Measurements from ENCODE around the gene PLXNC1.

The PLXNC1 gene

GRCh38 chr12:94172031-94172430 is 23.7 kb downstream of the PLXNC1 start:
- Histone ChIP-seq H3K27ac (no peak overlapping the region), H3K4me3 (no peak overlapping the region)
- TF ChIP-seq, protein P1, sequence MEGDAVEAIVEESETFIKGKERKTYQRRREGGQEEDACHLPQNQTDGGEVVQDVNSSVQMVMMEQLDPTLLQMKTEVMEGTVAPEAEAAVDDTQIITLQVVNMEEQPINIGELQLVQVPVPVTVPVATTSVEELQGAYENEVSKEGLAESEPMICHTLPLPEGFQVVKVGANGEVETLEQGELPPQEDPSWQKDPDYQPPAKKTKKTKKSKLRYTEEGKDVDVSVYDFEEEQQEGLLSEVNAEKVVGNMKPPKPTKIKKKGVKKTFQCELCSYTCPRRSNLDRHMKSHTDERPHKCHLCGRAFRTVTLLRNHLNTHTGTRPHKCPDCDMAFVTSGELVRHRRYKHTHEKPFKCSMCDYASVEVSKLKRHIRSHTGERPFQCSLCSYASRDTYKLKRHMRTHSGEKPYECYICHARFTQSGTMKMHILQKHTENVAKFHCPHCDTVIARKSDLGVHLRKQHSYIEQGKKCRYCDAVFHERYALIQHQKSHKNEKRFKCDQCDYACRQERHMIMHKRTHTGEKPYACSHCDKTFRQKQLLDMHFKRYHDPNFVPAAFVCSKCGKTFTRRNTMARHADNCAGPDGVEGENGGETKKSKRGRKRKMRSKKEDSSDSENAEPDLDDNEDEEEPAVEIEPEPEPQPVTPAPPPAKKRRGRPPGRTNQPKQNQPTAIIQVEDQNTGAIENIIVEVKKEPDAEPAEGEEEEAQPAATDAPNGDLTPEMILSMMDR (IDR thresholded peaks at IDR 0.05), result no peak
- DNase-seq (ENCODE audit: low spot score), result no peak

GRCh38 chr12:94172973-94173372 is 24.6 kb downstream of the PLXNC1 start:
- Histone ChIP-seq H3K4me3 (no peak overlapping the region), H3K27ac (no peak overlapping the region)
- no peak for DNase-seq (ENCODE audit: low spot score)
- TF ChIP-seq, protein P1 (IDR thresholded peaks at IDR 0.05), result no peak

DNA sequence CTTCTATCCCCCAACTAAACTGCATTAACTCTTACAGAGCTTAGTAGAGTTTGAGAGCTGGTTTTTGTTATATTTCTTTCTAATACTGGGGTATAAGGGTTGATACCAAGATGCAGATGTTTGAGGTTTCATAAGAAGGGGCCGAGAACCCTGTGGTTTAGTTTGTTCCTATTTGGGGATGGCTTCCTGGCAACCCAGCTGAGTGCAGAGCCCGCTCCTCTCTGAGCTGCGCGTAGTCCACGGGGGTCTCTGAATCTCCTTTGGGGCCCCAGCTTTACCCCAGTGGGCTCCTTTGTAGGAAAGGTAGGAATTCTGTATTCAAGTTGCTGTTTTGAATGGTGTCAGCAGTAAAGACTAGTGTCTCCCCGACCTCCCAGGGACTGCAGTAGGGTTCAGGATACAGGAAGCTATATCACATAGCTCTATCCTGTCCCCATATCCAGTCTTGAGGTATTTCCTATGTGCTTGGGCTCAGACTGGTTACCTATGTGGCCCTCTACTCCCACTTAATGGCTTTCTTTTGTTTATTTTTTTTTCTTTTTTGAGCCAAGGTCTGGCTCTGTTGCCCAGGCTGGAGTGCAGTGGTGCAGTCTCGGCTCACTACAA is 25.4 kb downstream of the PLXNC1 start:
- TF ChIP-seq, protein P1 (IDR thresholded peaks at IDR 0.05), result no peak
- Histone ChIP-seq H3K4me3 (no peak overlapping the region), H3K27ac (no peak overlapping the region)
- DNase-seq (ENCODE audit: low spot score), result no peak

DNA sequence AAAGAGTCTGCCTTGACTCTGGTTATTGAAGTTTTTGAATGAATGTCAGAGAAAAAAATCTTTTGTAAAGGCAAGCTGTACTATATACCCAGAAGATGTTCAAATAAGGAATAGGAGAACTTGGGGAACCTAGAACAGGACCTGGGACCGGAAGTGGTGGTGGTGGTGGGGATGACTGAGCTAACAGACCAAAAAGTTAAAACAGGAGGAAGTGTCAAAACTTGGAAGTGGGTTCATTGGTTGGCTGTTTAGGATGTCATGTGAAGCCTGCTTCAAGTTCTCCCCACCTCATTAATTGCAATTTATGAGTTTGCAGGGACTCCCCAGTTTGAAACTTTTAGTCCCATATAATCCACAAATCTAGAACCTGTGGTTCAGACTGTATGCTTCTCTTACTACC is 26.2 kb downstream of the PLXNC1 start:
- TF ChIP-seq, protein P1 (IDR thresholded peaks at IDR 0.05), result no peak

DNA sequence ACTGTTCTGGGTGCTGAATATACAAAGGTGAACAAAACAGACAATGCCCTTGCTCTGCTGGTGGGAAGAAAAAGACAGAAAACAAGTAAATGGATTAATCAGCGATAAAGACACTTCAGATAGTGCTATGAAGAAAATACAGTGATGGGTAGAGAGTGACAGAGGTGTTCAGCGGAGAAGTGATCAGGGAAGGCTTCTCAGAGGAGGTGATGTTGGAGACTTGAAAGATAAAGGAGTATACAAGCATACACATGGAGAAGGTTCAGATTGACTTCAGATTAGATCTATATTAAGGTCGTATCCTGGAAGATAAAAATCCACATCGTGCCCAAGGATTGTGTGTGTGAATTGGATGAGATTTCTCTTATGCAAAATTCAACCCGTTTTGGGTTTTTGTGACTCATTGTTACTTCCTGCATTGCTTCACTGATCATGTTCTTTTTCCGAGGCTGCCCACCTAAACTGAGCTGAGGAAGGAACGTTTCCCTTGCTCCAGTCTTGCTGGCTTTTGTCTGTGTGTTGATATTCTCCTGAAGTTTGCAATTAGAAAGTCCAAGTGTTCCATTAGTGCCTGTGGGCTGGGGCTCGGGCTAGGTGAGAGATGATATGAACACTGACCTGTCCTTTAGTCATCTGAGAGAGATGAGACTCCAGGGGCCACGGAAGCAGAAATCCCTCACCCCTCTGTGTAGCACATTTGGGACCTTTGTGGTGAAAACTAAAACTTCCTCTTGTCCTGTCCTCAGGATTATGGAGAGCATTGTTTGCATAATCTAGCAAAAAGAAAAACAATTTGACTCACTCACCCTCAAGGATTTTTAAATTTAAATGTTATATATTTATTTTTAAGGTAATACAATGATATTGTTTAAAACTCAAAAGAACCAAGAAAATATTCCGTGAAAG is 27.6 kb downstream of the PLXNC1 start:
- Histone ChIP-seq H3K4me3 (no peak overlapping the region), H3K27ac (no peak overlapping the region)
- TF ChIP-seq, protein P1 (IDR thresholded peaks at IDR 0.05), result no peak
- no peak for DNase-seq (ENCODE audit: low spot score)

More for the DNA sequence above, 26.2 kb downstream of the PLXNC1 start:
- H3K27ac ChIP-seq, result no peak overlapping the region
- H3K4me3 ChIP-seq, result no peak overlapping the region
- DNase-seq (ENCODE audit: low spot score), result no peak

- no peak overlapping the region for H3K27ac ChIP-seq
- no peak overlapping the region for H3K4me3 ChIP-seq
- TF ChIP-seq, protein P1 (IDR thresholded peaks at IDR 0.05), result no peak
- no peak for DNase-seq (ENCODE audit: low spot score)
Measured at GRCh38 chr12:94178054-94178453, 29.7 kb downstream of the PLXNC1 start.
